Uterus (tissue), 2 donors: ENCODE measurements around the gene GREB1L.

ENCODE experiments used
- CTCF ChIP-seq, 4 experiments: fragments of 200-600 bp in 2 of 4; fragments of 450-650 bp in 2 of 4; sonication (generic) in 2 of 4; IDR thresholded peaks; one replicate each; pipeline ENCODE4 v1.5.1; 2016 to 2019; ENCODE audit warnings: antibody characterized with exemption in 4 of 4, mild to moderate bottlenecking in 2 of 4, moderate library complexity in 1 of 4
- POLR2A ChIP-seq, 2 donors: fragments of 450-650 bp; IDR thresholded peaks; one replicate each; pipeline ENCODE4 v1.6.1; 2016; ENCODE audit warnings: antibody characterized with exemption in 2 of 2, mild to moderate bottlenecking in 1 of 2, moderate library complexity in 1 of 2

DNA sequence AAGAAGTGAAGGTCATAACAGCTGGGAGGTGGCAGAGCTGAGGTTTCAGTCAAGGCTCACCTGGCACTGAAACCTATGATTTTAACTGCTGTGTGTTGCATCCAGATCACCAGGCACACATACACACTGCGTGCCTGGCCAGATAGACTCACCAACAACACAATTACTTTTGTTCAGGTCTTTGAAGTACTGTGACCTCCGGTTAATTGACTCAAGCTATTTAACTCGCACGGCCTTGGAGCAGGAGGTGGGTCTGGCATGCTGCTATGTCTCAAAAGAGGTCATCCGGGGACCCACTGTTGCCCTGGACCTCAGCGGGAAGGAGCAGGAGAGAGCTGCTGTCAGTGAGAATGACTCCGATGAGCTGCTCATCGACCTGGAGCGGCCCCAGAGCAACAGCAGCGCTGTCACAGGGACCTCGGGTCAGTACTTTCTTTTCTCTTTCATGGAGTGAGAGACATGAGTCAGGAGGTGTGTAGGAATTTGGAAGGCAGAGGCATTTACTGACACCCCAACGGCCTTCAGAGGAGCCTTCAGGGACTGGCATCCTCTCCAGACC lies 254.3 kb downstream of the GREB1L start:
- TF ChIP-seq POLR2A (IDR thresholded peaks at IDR 0.05): no peak
- no peak for TF ChIP-seq CTCF (IDR thresholded peaks at IDR 0.05)
